Measurements from ENCODE around the gene TTLL6. TPM values are rescaled to one million over a fixed set of nuclear protein-coding genes. Genes with fewer than 3 reads are reported as not detected.

The TTLL6 gene
- total and polyA plus RNA-seq, 4 donors = 0.02 to 0.08 TPM; not detected in 2

- DNase-seq (ENCODE audit: low spot score) = no peak
- no peak within 1 kb of the TSS for H3K9ac ChIP-seq (ENCODE audit: low read depth in 1 of 2, low read length in 2 of 2)
- no peak for TF ChIP-seq FOXA2 (IDR thresholded peaks at IDR 0.05)
- no peak for TF ChIP-seq CTCF (IDR thresholded peaks at IDR 0.05; ENCODE audit: low read depth, low read length, missing input control)
- no peak for TF ChIP-seq EGR1 (IDR thresholded peaks at IDR 0.05; ENCODE audit: low read depth in 2 of 2)
- peaks cover 9 to 53% (median 29%) of the 10 kb centered on the region in 4 donors for H3K27me3 ChIP-seq (ENCODE audit: control insufficient read depth in 4 of 4, insufficient read depth in 4 of 4, low read length in 3 of 4)
- WGBS = 13% methylated on average over 21 of the region's 21 CpGs
- no peaks in the 10 kb centered on the region for H3K36me3 ChIP-seq (ENCODE audit: control insufficient read depth in 4 of 4, insufficient read depth in 3 of 4, low read depth in 1 of 4, low read length in 3 of 4)
- H3K27ac ChIP-seq (ENCODE audit: low read depth in 1 of 2, low read length in 2 of 2) = no peak within 1 kb of the TSS
- peak within 1 kb of the TSS in 1 of 3 donors; percentile 6 for H3K4me3 ChIP-seq (ENCODE audit: low read depth in 1 of 3, low read length in 3 of 3)
- peaks cover 0 to 26% (median 5%) of the 10 kb centered on the region in 4 donors for H3K4me1 ChIP-seq (ENCODE audit: control insufficient read depth in 4 of 4, insufficient read depth in 4 of 4, low read length in 3 of 4)
- H3K9me3 ChIP-seq (ENCODE audit: control insufficient read depth in 4 of 4, low read length in 3 of 4) = peaks cover 0 to 11% (median 0%) of the 10 kb centered on the region in 4 donors
These were observed 94.7 kb downstream of the TTLL6 start, which contains the start of gene PRAC1 for GRCh38 chr17:48722201-48722907. Gene PRAC1, minus strand, starts transcription at chr17:48722518. Its CDS starts 126 bp downstream, at chr17:48722392.

- no peak for DNase-seq (ENCODE audit: low spot score)
- Histone ChIP-seq H3K9ac (ENCODE audit: low read depth in 1 of 2, low read length in 2 of 2) (no peak overlapping the region), H3K9me3 (ENCODE audit: control insufficient read depth in 4 of 4, low read length in 3 of 4) (peaks cover 0 to 11% (median 0%) of the 10 kb centered on the region in 4 donors), H3K4me1 (ENCODE audit: control insufficient read depth in 4 of 4, insufficient read depth in 4 of 4, low read length in 3 of 4) (peaks cover 0 to 26% (median 5%) of the 10 kb centered on the region in 4 donors), H3K27ac (ENCODE audit: low read depth in 1 of 2, low read length in 2 of 2) (no peak overlapping the region), H3K36me3 (ENCODE audit: control insufficient read depth in 4 of 4, insufficient read depth in 3 of 4, low read depth in 1 of 4, low read length in 3 of 4) (no peaks in the 10 kb centered on the region), H3K4me3 (ENCODE audit: low read depth in 1 of 3, low read length in 3 of 3) (no peak overlapping the region), H3K27me3 (ENCODE audit: control insufficient read depth in 4 of 4, insufficient read depth in 4 of 4, low read length in 3 of 4) (peaks cover 9 to 51% (median 27%) of the 10 kb centered on the region in 4 donors)
- TF ChIP-seq TAF1 (conservative IDR thresholded peaks at IDR 0.05) (no peak), YY1 (IDR thresholded peaks at IDR 0.05) (no peak), NR2F2 (IDR thresholded peaks at IDR 0.05) (no peak), RXRA (IDR thresholded peaks at IDR 0.05) (no peak), RAD21 (IDR thresholded peaks at IDR 0.05) (no peak), FOXA2 (IDR thresholded peaks at IDR 0.05) (no peak), SP1 (IDR thresholded peaks at IDR 0.05) (no peak), MAX (IDR thresholded peaks at IDR 0.05) (no peak), EGR1 (IDR thresholded peaks at IDR 0.05; ENCODE audit: low read depth in 2 of 2) (no peak), HNF4G (IDR thresholded peaks at IDR 0.05) (no peak), JUND (IDR thresholded peaks at IDR 0.05) (no peak), HNF4A (conservative IDR thresholded peaks at IDR 0.05) (no peak), ATF3 (IDR thresholded peaks at IDR 0.05) (no peak), ZBTB33 (IDR thresholded peaks at IDR 0.05) (no peak)
- 73% methylated on average over 1 of the region's 1 CpG for WGBS
These were observed 96.0 kb downstream of the TTLL6 start for GRCh38 chr17:48721009-48721402.
